GM21723 (cell line): Measurements from ENCODE around the gene SEC22A.
A peak's percentile ranks its signal among the peaks of the same experiment; 100 is the strongest.
"Not testable (repeated sequence)": the region's sequence is repeated elsewhere in the genome, so short reads cannot be mapped to it uniquely, and the experiment has no call there.

Source experiments
- ATAC-seq: cut with Tn5 transposase; IDR thresholded peaks from one replicate; pipeline ENCODE4 v1.9.1; 2021; ENCODE audit warnings: mild to moderate bottlenecking, moderate library complexity; ENCODE audit not compliant: unreplicated experiment

SEC22A gene

DNA sequence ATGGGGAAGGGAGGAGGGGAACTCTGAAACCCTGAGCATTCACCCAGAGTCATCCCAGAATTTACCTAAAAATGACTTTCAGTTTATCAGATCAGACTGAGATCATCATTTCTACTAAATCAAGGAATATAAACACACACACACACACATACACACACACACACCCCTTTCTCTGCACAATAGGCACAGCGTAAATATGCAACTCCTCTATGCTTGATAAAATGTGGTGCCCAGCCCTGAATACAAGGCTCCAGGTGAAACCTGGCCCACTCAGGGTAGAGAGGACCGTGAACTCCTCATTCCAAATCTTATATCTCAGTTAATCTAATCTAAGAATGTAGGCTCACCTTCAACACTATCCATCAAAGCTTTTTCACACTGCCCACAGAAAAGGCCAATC is 31.8 kb upstream of the SEC22A start:
- no peak for ATAC-seq

DNA sequence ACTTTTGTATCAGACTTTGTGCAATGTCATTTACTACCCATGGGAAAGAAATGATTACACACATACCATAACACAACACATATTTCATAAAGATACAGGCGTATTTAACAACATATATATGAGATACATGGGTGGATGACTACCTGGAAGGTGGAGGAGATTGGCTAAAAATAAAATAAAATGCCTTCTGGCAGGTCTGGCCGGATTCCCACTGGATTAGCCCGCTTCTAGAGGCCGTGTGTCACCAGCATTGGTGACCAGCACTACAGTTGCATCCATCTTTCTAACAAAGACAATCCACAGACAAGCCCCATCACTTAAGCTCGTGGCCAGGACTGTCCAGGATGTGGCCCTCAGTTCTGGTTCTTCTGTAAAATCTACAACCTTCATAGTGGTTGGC is 21.0 kb upstream of the SEC22A start:
- no peak for ATAC-seq

DNA sequence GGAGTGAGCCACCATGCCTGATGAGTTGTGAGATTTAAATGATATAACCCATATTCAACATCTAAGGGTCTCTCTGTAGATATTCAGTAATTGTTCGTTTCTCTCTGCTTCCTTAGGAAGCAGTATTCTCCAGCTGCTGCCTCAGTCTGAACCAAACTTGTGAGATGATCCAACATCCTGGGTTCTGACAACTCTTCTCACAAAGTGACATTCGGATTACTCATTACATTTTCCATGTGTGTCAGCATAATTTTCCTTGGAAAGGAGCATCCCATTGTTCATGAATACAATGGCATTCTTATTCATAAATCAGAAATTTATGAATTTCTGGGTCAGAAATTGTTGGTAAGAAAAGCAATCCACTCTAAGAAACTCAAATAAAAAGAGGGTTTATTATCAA is 15.0 kb upstream of the SEC22A start:
- no peak for ATAC-seq

DNA sequence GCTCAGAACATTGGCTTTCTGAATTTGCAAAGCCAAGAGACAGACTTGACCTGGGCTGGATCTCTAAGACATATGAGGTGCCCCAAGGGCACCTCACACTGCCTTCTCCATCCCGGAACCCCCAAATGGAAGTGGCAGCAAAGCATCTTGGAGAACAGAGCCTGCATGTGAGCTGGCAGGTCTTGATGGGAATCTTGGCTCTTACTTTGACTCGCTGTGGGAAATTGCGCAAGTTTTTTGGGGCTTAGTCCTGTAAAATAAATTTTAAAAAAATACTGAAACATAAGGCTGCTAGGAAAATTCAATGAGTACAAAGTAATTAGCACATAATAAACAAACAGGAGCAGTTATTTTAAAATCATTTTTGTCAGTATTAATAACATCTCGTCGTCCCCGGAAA is 13.7 kb upstream of the SEC22A start:
- no peak for ATAC-seq

DNA sequence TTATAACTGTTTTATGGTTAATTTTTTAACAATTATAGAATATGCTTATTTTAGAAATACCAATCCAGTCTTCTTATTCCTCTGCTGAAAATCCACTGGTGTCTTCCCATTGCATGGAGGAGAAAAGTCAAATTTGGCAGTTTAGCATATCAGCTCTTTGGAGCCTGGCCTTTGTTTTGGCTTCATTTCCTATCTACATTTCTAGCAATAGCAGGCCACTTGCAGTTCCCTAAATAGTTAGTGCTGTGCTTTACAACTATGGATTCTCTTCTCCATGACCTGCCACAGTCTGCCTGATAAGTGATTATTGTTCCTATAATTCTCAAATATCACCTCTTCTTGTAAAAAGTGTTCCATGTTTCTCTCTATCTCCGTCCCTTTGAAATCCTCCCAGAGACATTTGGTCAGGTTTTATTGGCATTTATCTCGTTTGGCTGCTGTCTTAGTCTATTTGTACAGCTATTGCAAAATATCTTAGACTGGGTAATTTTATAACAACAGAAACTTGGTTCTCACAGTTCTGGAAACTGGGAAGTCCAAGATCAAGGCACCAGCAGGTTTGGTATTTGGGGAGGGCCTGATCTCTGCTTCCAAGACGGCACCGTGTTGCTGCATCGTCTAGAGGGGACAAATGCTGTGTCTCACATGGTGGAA is 8.2 kb upstream of the SEC22A start:
- no peak for ATAC-seq

DNA sequence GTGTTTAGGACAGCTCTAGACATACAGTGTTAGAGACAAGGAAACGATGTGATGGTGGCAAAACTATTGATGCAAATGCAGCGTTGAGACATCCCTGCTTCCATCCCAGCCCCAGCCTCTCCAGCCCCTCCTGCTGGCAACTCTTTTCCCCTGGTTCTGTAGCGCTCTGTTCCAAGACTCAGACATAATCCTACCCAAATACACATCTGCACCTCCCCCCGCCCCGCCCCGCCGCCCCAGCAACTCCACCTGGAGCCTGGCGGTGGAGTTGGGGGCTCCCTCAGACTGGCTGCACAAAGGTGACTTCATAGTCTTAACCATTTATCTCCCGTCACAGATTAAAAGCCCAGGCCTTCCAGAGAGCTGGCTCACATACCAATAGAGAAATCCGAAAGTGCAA is 7.2 kb upstream of the SEC22A start:
- no peak for ATAC-seq

DNA sequence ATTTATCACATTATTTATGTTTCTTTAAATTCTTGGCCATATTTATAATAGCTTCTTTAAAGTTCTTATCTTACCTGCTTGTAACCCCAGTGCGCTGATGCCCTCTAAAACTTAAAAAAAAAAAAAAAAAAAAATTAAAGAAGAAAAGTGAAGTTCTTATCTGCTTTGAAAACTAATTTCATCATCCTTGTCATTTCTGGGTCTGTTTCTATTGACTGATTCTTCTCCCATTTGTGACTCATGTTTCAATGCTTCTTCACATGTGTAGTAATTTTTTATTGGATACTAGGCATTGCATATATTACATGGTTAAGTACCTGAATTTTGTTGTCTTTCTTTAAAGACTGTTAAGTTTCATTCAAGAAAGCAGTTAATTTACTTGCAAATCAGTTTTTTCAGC is 3.4 kb upstream of the SEC22A start:
- no peak for ATAC-seq

DNA sequence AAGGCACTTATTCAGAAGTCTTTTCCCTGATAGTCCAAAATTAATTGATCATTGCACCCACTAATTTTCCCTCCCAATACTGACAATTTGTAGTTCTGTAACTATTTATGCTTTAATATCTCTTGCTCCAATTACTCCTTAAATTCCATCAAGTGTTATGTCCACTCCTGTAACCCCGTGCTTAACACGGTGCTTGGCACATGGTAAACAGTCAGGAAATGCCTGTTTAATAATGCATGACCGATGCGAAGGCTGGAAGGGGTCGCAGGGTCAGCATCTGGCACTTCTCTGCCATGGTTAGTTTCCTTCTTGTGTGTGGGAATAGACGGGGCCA is 553 bp upstream of the SEC22A start:
- no peak for ATAC-seq

DNA sequence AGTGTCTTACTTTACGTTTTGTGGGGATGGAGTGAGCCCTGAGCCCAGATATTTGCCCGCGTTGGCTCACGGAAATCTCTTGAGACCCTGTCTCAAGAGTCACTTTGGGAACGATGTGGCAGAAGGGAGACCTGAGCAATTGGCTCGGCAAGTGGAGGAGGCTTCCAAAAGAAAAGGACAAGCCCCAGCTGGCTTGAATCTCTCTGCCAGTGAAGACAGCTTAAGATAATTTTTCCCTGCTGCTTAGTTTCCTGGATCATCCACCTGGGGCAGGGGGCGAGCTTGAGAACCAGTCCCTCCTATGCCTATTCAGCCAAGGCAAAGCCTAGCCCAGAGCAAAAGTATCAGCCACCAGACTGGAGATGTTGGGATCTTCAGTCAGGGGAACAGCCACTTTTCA is 708 bp downstream of the SEC22A start:
- no peak for ATAC-seq

DNA sequence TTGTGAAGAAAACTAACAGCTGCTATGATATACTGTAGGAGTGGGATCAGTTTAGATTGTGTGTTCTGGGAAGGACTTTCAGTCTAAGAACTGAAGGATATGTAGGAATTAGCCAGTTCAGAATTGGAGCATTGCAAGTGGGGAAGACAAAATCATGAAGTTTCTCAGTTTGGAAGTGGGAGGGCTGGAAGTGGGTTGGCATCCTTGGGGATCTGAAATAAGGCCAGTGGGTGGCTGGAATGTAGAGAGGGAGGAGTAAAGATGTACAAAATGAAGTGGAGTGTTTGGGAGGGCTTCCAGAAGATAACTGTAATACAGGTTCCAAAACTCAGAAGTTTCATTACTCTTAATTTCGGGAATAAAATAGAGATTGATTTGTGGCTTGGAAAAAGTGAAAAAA is 17.2 kb downstream of the SEC22A start:
- ATAC-seq = no peak

DNA sequence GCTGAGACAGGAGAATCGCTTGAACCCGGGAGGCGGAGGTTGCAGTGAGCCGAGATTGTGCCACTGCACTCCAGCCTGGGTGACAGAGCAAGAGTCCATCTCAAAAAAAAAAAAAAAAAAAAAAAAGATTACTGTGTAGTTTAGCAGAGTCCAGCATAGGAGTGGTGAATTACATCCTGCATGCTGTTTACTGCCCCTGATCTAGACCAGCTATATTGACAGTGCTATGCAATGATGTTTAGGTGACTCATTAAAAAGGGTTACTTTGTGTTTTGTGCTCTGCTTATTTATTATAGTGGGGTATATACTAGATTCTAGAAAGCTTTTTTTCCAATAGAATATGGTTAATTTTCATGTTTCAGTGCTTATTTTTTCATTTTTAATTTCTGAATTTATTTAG is 19.6 kb downstream of the SEC22A start:
- ATAC-seq = not testable (repeated sequence)

DNA sequence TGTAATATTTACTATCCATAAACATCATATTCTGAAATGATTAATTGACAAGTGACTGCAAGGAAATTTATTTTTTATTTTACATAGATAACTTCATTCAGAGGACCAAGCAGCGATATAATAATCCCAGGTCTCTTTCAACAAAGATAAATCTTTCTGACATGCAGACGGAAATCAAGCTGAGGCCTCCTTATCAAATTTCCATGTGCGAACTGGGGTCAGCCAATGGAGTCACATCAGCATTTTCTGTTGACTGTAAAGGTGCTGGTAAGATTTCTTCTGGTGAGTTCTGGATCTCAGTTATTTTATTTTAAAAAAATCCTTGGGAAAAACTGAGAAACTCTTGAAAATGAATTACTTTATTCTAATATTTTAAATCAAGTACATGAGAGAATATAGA is 23.3 kb downstream of the SEC22A start:
- no peak for ATAC-seq

DNA sequence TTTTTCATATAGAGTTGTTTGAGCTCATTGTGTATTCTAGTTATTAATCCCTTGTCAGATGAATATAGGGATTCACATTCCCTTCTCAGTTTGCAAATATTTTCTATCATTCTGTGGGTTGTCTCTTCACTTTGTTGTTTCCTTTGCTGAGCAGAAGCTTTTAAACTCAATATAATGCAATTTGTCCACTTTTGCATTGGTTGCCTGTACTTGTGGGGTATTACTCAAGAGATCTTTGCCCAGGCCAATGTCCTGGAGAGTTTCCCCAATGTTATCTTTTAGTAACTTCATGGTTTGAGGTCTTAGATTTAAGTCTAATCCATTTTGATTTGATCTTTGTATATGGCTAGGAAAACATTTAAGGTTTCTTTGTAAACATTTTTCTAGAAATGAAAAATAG is 24.8 kb downstream of the SEC22A start:
- no peak for ATAC-seq

DNA sequence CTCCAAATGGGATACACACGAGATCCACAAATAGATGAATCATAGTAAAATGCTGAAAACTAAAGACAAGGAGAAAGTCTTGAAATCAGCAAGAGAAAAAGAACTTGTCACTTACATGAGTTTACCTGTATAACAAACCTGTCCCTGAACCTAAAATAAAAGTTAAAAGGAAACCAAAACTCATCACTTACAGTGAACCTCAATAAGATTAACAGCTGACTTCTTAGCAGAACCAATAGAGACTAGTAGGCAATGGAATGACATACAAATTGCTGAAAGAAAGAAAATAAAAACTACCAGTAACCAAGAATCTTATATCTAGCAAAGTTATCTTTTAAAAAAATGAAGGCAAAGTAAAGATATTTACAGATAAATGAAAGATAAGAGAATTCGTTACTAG is 27.4 kb downstream of the SEC22A start:
- ATAC-seq = no peak

DNA sequence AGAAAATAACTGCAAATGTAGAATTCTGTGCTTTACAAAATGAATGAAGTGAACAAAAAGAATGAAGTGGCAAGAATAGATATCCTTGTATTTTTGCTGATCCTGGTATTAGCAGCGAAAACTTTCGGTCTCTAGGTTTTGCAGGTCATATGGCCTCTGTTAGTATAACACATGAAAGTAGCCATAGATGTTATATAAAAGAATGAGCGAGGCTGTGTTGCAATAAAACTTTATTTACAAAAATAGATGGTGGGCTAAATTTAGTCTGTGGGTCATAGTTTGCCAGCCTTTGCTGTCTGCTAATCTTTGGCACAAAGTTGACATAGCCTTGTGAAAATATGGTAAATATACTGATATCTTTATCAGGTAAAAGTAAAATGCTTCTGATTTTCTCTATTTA is 35.2 kb downstream of the SEC22A start:
- ATAC-seq = no peak

DNA sequence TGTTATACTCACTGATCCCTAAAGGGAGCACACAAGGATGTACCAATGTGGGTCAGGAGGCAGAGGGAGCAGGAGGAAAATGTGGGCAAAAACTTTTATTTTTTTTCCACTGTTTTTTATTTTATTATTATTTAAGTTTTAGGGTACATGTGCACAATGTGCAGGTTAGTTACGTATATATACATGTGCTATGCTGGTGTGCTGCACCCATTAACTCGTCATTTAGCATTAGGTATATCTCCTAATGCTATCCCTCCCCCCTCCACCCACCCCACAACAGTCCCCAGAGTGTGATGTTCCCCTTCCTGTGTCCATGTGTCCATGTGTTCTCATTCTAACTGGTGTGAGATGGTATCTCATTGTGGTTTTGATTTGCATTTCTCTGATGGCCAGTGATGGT is 37.4 kb downstream of the SEC22A start:
- not testable (repeated sequence) for ATAC-seq

DNA sequence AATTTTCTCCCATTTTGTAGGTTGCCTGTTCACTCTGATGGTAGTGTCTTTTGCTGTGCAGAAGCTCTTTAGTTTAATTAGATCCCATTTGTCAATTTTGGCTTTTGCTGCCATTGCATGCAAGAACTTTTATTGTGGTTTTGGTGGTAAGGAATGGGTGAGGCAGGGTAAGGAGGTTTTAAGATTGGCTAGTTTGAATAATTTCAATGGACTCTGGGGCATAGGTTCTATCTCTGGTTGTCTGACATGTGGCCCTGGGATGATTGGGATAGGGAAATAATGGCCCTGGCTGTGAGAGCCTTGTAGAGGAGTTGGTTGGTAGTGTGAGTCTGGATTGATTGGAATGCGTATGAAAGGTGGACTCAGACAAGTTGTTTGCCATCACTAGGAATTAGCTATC is 38.0 kb downstream of the SEC22A start:
- no peak for ATAC-seq

DNA sequence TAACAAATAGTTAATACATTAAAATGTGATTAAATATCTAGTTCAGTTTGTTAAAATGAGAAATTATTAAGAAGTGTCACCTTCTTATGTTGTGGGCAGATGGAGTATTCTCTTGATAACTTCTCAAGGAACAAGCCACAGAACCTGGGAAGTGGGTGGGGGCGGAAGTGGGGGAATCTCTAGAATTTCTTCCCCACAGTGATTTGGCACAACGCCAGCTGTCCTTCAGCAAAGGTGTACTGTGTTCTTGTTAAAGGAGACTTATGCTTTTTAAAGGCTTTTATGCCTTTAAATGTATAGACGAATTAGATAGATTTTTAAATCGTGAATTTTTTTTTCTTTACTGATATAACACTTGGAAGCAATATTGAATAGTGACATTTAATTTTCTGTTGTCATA is 42.4 kb downstream of the SEC22A start:
- ATAC-seq = no peak

DNA sequence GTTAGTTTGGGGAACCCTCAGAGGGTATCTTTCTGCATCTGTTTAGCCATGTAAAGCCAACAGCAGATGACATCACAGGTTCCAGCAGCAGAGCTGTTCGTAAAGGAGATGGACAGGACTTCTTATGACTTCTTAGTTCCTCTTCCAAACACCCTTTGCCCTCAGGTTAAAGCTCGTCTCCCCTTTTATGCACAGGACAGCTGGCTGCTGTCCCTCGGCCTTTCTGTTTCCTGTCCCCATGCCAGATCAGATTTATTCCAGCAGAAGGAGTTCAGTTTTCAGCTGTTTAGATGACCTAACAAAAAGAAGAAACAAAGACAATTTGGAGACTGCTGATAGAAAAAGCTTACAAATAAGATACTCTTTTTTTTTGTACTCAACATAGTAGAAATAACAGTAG is 45.1 kb downstream of the SEC22A start:
- no peak for ATAC-seq

DNA sequence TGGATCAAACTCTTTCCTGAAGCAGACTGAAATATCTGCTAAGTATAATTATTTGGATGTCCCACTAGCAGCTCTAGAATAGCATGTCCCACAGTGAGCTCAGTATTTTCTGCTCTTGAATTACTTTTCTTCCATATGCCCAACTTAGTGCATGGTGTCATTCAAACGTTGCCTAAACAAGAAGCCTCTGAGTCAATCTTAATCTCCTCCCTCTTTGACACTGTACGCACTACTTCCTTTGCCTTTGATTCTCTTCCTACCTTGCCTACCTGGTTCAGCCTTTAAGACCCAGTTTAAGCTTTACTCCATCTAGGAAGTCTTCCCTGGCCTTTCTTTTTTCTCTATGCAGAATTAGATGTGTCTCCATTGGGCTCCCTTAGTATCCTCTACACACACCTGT is 54.5 kb downstream of the SEC22A start:
- no peak for ATAC-seq

DNA sequence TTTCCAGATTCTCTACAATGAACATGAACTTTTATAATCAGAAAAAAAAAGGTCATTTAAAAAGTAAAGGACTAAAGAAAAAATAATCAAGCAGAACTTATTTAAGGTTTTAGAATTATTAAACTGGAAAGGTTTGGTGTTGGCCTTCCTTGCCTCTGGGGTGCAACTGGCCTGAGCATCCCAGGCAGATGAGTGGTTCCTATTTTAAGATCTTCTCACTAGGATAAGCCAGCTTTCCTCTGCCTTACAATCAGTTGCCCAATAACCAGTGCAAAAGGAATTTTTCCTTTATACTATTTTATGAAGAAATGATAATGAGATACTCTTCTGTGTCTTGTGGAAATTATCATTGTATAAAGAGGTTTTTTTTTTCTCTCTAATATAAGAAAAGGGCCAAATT is 56.6 kb downstream of the SEC22A start:
- no peak for ATAC-seq

DNA sequence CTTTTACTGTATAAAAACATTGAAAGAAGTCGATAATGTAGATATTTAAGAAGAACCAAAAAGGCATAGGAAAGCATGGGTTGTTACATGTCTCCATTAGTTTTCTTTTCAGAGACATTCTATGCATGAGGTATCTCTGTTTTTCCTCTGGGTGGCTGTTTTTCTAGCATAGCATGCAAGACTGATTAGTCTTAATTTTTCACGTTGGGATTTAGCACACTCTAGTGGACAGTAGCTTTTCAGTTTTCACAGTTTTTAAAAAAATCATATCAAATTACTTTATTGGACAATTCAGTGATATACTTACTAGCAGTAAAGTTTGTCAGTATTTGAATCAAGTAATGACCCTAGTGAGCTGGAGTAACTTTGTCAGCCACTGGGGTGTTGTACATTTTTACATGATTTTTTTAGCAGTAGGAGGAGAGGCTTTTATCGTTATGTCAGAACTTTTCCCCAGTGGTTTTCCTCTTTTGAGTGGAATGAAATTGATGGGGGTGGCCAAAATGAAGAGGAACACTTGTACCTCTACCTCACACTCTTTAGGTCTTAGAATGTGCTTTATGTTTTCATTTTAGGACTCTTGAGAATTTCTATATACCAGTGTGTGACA is 57.2 kb downstream of the SEC22A start:
- ATAC-seq = no peak

DNA sequence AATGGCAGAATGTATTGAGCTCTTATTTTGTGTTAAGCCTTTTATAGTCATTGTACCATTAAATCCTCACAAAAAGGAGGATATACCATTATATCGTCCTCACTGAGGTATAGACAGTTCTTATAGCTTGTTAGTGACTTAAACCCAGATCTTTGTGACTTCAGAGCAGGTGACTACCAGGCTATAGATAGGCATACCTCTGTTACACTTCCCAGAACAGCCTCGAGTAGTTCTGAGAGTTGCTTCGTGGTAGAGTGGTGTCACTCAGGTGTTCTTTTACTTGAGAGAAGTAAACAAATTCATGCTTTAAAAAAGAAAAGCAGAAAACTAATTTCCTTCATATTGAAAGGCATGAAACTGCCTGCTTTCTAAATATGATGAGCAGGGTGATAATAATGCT is 59.9 kb downstream of the SEC22A start:
- ATAC-seq = peak; percentile 78
